GM23338 (cell line): ENCODE results near the gene ZNF346. TPM values are rescaled to one million over a fixed set of nuclear protein-coding genes. Genes with fewer than 3 reads are reported as not detected.

ENCODE experiments used
- ATAC-seq: fragments of 200-7000 bp; cut with Tn5 transposase; 3 replicates; pipeline ENCODE4 v1.9.1; 2020
- DNase-seq: peaks from one replicate; pipeline ENCODE4 v3.0.0-alpha.2; 2015; ENCODE audit warnings: low spot score
- H2AFZ ChIP-seq: fragments of 200-600 bp; sonication (generic); 2 replicates; pipeline ENCODE4 v1.8.0; 2016; ENCODE audit warnings: antibody characterized with exemption, mild to moderate bottlenecking, moderate library complexity
- H3F3A ChIP-seq: fragments of 200-600 bp; sonication (generic); replicated peaks from 2 replicates; pipeline ENCODE4 v1.8.0; 2017; ENCODE audit warnings: antibody characterized with exemption, mixed run types, low read depth
- H3K27ac ChIP-seq: fragments of 200-600 bp; sonication (generic); 2 replicates; pipeline ENCODE4 v1.6.1; 2016; ENCODE audit warnings: low read depth
- H3K27me3 ChIP-seq: fragments of 200-600 bp; sonication (generic); 2 replicates; pipeline ENCODE4 v1.8.0; 2016; ENCODE audit warnings: mild to moderate bottlenecking, mixed run types, moderate library complexity; ENCODE audit not compliant: insufficient read depth
- H3K36me3 ChIP-seq: fragments of 200-600 bp; sonication (generic); 2 replicates; pipeline ENCODE4 v1.8.0; 2016; ENCODE audit warnings: mild to moderate bottlenecking; ENCODE audit not compliant: insufficient read depth
- H3K4me1 ChIP-seq: fragments of 200-600 bp; sonication (generic); 2 replicates; pipeline ENCODE4 v1.8.0; 2016; ENCODE audit warnings: mild to moderate bottlenecking, moderate library complexity; ENCODE audit not compliant: insufficient read depth
- H3K4me2 ChIP-seq: fragments of 200-600 bp; sonication (generic); 2 replicates; pipeline ENCODE4 v1.7.1; 2017; ENCODE audit warnings: mixed run types
- H3K4me3 ChIP-seq: fragments of 200-600 bp; sonication (generic); 2 replicates; pipeline ENCODE4 v1.6.1; 2016; ENCODE audit warnings: mixed run types
- H3K79me2 ChIP-seq: fragments of 200-600 bp; sonication (generic); replicated peaks from 2 replicates; pipeline ENCODE4 v1.8.0; 2017; ENCODE audit warnings: mild to moderate bottlenecking; ENCODE audit not compliant: insufficient read depth
- H3K9me2 ChIP-seq: fragments of 200-600 bp; sonication (generic); 2 replicates; pipeline ENCODE4 v1.8.0; 2017; ENCODE audit not compliant: insufficient read depth
- H4K20me1 ChIP-seq: fragments of 200-600 bp; sonication (generic); replicated peaks from 2 replicates; pipeline ENCODE4 v1.8.0; 2017; ENCODE audit warnings: mild to moderate bottlenecking; ENCODE audit not compliant: insufficient read depth
- H3K27ac Mint-ChIP-seq: 2 replicates; pipeline ENCODE4 v1.8.0; 2020; ENCODE audit warnings: inconsistent platforms, mild to moderate bottlenecking, moderate library complexity, mixed read lengths
- H3K27me3 Mint-ChIP-seq: 3 replicates; pipeline ENCODE4 v1.8.0; 2022; ENCODE audit warnings: low read depth, mild to moderate bottlenecking, moderate library complexity, mixed read lengths, inconsistent platforms; ENCODE audit not compliant: insufficient read depth, poor library complexity
- H3K36me3 Mint-ChIP-seq: 3 replicates; pipeline ENCODE4 v1.8.0; 2021; ENCODE audit warnings: low read depth, mild to moderate bottlenecking, inconsistent platforms, moderate library complexity, mixed read lengths
- H3K4me1 Mint-ChIP-seq: 3 replicates; pipeline ENCODE4 v1.8.0; 2020; ENCODE audit warnings: mild to moderate bottlenecking, inconsistent platforms, mixed read lengths
- H3K4me3 Mint-ChIP-seq: 3 replicates; pipeline ENCODE4 v1.8.0; 2021; ENCODE audit warnings: moderate library complexity, mild to moderate bottlenecking, inconsistent platforms, mixed read lengths
- H3K9me3 Mint-ChIP-seq: 3 replicates; pipeline ENCODE4 v1.8.0; 2020; ENCODE audit warnings: moderate library complexity, mild to moderate bottlenecking, inconsistent platforms, mixed read lengths
- CREB1 ChIP-seq: fragments of 250-450 bp; sonication (Bioruptor Pico); IDR thresholded peaks from 2 replicates; pipeline ENCODE4 v1.5.0; 2020; ENCODE audit warnings: low read depth, mild to moderate bottlenecking, moderate library complexity
- ETS1 ChIP-seq: IDR thresholded peaks from 2 replicates; pipeline ENCODE4 v1.6.1; 2016; ENCODE audit warnings: antibody characterized with exemption
- EZH2 ChIP-seq: fragments of 200-600 bp; sonication (generic); IDR thresholded peaks from one replicate; pipeline ENCODE4 v1.8.0; 2017; ENCODE audit warnings: antibody characterized with exemption, mild to moderate bottlenecking, low read depth; ENCODE audit not compliant: unreplicated experiment
- JUNB ChIP-seq: IDR thresholded peaks from one replicate; pipeline ENCODE4 v1.6.1; 2016; ENCODE audit warnings: antibody characterized with exemption; ENCODE audit not compliant: unreplicated experiment
- NANOG ChIP-seq: IDR thresholded peaks from 2 replicates; pipeline ENCODE4 v1.6.1; 2016; ENCODE audit warnings: antibody characterized with exemption, borderline replicate concordance
- POLR2AphosphoS5 ChIP-seq: IDR thresholded peaks from 2 replicates; pipeline ENCODE4 v1.6.1; 2016; ENCODE audit warnings: antibody characterized with exemption, low read depth
- ZNF114 ChIP-seq: fragments of 250-450 bp; sonication (Bioruptor Pico); IDR thresholded peaks from 2 replicates; pipeline ENCODE4 v1.5.0; 2020; ENCODE audit warnings: mild to moderate bottlenecking, moderate library complexity
- ZNF331 ChIP-seq: fragments of 250-450 bp; sonication (Bioruptor Pico); IDR thresholded peaks from 2 replicates; pipeline ENCODE4 v1.5.0; 2020; ENCODE audit warnings: low read depth, mild to moderate bottlenecking, moderate library complexity
- ZNF462 ChIP-seq: fragments of 250-450 bp; sonication (Bioruptor Pico); IDR thresholded peaks from 2 replicates; pipeline ENCODE4 v1.5.0; 2020; ENCODE audit warnings: mild to moderate bottlenecking, moderate library complexity
- polyA plus RNA-seq: library from polyadenylated mRNA; unstranded; fragments of >200 nt; fragmentation: Nextera tagmentation; extraction: Ambion mirVana; gene quantifications from 2 replicates; pipeline ENCODE4 v1.2.1, GENCODE V29; 2016
- total RNA-seq: library from RNA; depleted of rRNA; stranded (reverse); fragments of >200 nt; shearing (Covaris generic); gene quantifications from 2 replicates; pipeline ENCODE4 v1.2.3, GENCODE V29; 2014

ZNF346 gene
- total and polyA plus RNA-seq, 2 experiments from 2014 or later, result 11.0 to 27.2 TPM

GRCh38 chr5:177099422-177100093, 77.1 kb downstream of the ZNF346 start (continued):
- no peak for TF ChIP-seq ZNF462 (CRISPR knock-in tag)
- TF ChIP-seq ETS1, result no peak
- no peak for TF ChIP-seq ZNF114
- TF ChIP-seq POLR2AphosphoS5, result peak; percentile 36
- TF ChIP-seq ZNF331 (CRISPR knock-in tag), result no peak
- TF ChIP-seq NANOG, result no peak
- no peak for TF ChIP-seq JUNB
- no peak for TF ChIP-seq EZH2

GRCh38 chr5:177100714-177101121, 78.2 kb downstream of the ZNF346 start:
- ATAC-seq, result no peak
- H3K27me3 ChIP-seq, result no peaks in the 10 kb centered on the region
- no peak for DNase-seq
- Mint-ChIP-seq H3K36me3 (peaks cover 5% of the 10 kb centered on the region; the same call in 2 of the 3 replicates), H3K4me3 (no peak overlapping the region), H3K4me1 (peaks cover 18% of the 10 kb centered on the region), H3K27me3 (peaks cover 14% of the 10 kb centered on the region), H3K27ac (no peak overlapping the region), H3K9me3 (no peaks in the 10 kb centered on the region)
- H3K4me2 ChIP-seq, result no peak overlapping the region
- H3K79me2 ChIP-seq, result no peaks in the 10 kb centered on the region
- no peak overlapping the region for H3K27ac ChIP-seq
- no peak overlapping the region for H3K4me3 ChIP-seq
- H3K4me1 ChIP-seq, result peaks cover 24% of the 10 kb centered on the region
- no peak overlapping the region for H2AFZ ChIP-seq
- H3K9me2 ChIP-seq, result no peaks in the 10 kb centered on the region
- H3K36me3 ChIP-seq, result no peaks in the 10 kb centered on the region
- H4K20me1 ChIP-seq, result no peaks in the 10 kb centered on the region
- 0 out of 2 replicates have a peak, but pooled peaks cover 4% of the 10 kb centered on the region for H3F3A ChIP-seq
- TF ChIP-seq JUNB, result no peak
- TF ChIP-seq CREB1 (CRISPR knock-in tag), result no peak
- no peak for TF ChIP-seq POLR2AphosphoS5
